Measurements from ENCODE around the gene MAP3K21. TPM values are rescaled to one million over a fixed set of nuclear protein-coding genes. Genes with fewer than 3 reads are reported as not detected.

Gene MAP3K21
- total RNA-seq: 1 to 10 TPM; 1.0 to 1.1 (median 1.0) TPM

- Mint-ChIP-seq H3K4me3 (peak within 1 kb of the TSS; percentile 80), H3K9me3 (no peaks in the 10 kb centered on the region), H3K36me3 (ENCODE audit: insufficient read depth) (no peaks in the 10 kb centered on the region), H3K27me3 (ENCODE audit: low read depth) (no peaks in the 10 kb centered on the region), H3K4me1 (ENCODE audit: low read depth) (peaks cover 7% of the 10 kb centered on the region)
- ATAC-seq (peak; percentile 60 to 69), DNase-seq (no peak)
These were observed at the start of gene MAP3K21 for GRCh38 chr1:233327651-233328141. Gene MAP3K21 (plus strand): TSS chr1:233327724. CDS start chr1:233328029, 305 bp downstream.

GRCh38 chr1:233278631-233279030, 48.9 kb upstream of the MAP3K21 start:
- Mint-ChIP-seq H3K4me1 (ENCODE audit: low read depth) (peaks cover 39% of the 10 kb centered on the region), H3K9me3 (no peaks in the 10 kb centered on the region), H3K4me3 (no peak overlapping the region), H3K27me3 (ENCODE audit: low read depth) (no peaks in the 10 kb centered on the region), H3K36me3 (ENCODE audit: insufficient read depth) (peaks cover 17% of the 10 kb centered on the region)
- ATAC-seq (no peak), DNase-seq (no peak)

GRCh38 chr1:233279971-233280370, 47.6 kb upstream of the MAP3K21 start:
- no peak for DNase-seq
- ATAC-seq: no peak
- no peak overlapping the region for H3K4me3 Mint-ChIP-seq
- no peaks in the 10 kb centered on the region for H3K27me3 Mint-ChIP-seq (ENCODE audit: low read depth)
- peaks cover 9% of the 10 kb centered on the region for H3K36me3 Mint-ChIP-seq (ENCODE audit: insufficient read depth)
- no peaks in the 10 kb centered on the region for H3K9me3 Mint-ChIP-seq
- peaks cover 44% of the 10 kb centered on the region for H3K4me1 Mint-ChIP-seq (ENCODE audit: low read depth)

GRCh38 chr1:233281711-233282581, 45.6 kb upstream of the MAP3K21 start:
- H3K4me1 Mint-ChIP-seq (ENCODE audit: low read depth): peaks cover 40% of the 10 kb centered on the region
- peaks cover 11% of the 10 kb centered on the region for H3K36me3 Mint-ChIP-seq (ENCODE audit: insufficient read depth)
- no peaks in the 10 kb centered on the region for H3K9me3 Mint-ChIP-seq
- no peaks in the 10 kb centered on the region for H3K27me3 Mint-ChIP-seq (ENCODE audit: low read depth)
- DNase-seq (no peak), ATAC-seq (peak; percentile 66 to 79)
- H3K4me3 Mint-ChIP-seq: peak overlapping the region; percentile 62

GRCh38 chr1:233282582-233282886, 45.0 kb upstream of the MAP3K21 start:
- DNase-seq (no peak), ATAC-seq (peak in 1 of 2 donors; percentile 22)
- Mint-ChIP-seq H3K4me3 (peak overlapping the region; percentile 62), H3K9me3 (no peaks in the 10 kb centered on the region), H3K4me1 (ENCODE audit: low read depth) (peaks cover 40% of the 10 kb centered on the region), H3K27me3 (ENCODE audit: low read depth) (no peaks in the 10 kb centered on the region), H3K36me3 (ENCODE audit: insufficient read depth) (peaks cover 8% of the 10 kb centered on the region)

- DNase-seq (no peak), ATAC-seq (no peak)
- Mint-ChIP-seq H3K4me3 (no peak overlapping the region), H3K27me3 (ENCODE audit: low read depth) (no peaks in the 10 kb centered on the region), H3K4me1 (ENCODE audit: low read depth) (peaks cover 21% of the 10 kb centered on the region), H3K36me3 (ENCODE audit: insufficient read depth) (peaks cover 15% of the 10 kb centered on the region), H3K9me3 (no peaks in the 10 kb centered on the region)
These were observed 37.8 kb upstream of the MAP3K21 start for GRCh38 chr1:233289676-233290075.

GRCh38 chr1:233290396-233291034, 37.0 kb upstream of the MAP3K21 start:
- Mint-ChIP-seq H3K9me3 (no peaks in the 10 kb centered on the region), H3K4me3 (no peak overlapping the region), H3K27me3 (ENCODE audit: low read depth) (no peaks in the 10 kb centered on the region), H3K4me1 (ENCODE audit: low read depth) (peaks cover 25% of the 10 kb centered on the region), H3K36me3 (ENCODE audit: insufficient read depth) (peaks cover 15% of the 10 kb centered on the region)
- ATAC-seq: no peak
- DNase-seq: no peak

- Mint-ChIP-seq H3K4me3 (peak overlapping the region; percentile 33), H3K36me3 (ENCODE audit: insufficient read depth) (no peaks in the 10 kb centered on the region), H3K27me3 (ENCODE audit: low read depth) (no peaks in the 10 kb centered on the region), H3K9me3 (no peaks in the 10 kb centered on the region), H3K4me1 (ENCODE audit: low read depth) (peaks cover 29% of the 10 kb centered on the region)
- no peak for DNase-seq
- ATAC-seq: no peak
These were observed 33.7 kb upstream of the MAP3K21 start for GRCh38 chr1:233293556-233294446.

GRCh38 chr1:233294913-233295236, 32.6 kb upstream of the MAP3K21 start:
- Mint-ChIP-seq H3K4me1 (ENCODE audit: low read depth) (peaks cover 29% of the 10 kb centered on the region), H3K9me3 (no peaks in the 10 kb centered on the region), H3K36me3 (ENCODE audit: insufficient read depth) (no peaks in the 10 kb centered on the region), H3K4me3 (peak overlapping the region; percentile 94), H3K27me3 (ENCODE audit: low read depth) (no peaks in the 10 kb centered on the region)
- ATAC-seq: peak; percentile 78 to 83
- DNase-seq: peak; percentile 33

GRCh38 chr1:233295237-233295974, 32.1 kb upstream of the MAP3K21 start, which contains the start of gene PCNX2:
Gene PCNX2 (minus strand): TSS chr1:233295725. CDS start chr1:233295478, 247 bp downstream.
- Mint-ChIP-seq H3K4me1 (ENCODE audit: low read depth) (peaks cover 29% of the 10 kb centered on the region), H3K9me3 (no peaks in the 10 kb centered on the region), H3K36me3 (ENCODE audit: insufficient read depth) (no peaks in the 10 kb centered on the region), H3K27me3 (ENCODE audit: low read depth) (no peaks in the 10 kb centered on the region), H3K4me3 (peak within 1 kb of the TSS; percentile 94)
- DNase-seq (peak; percentile 55), ATAC-seq (peak; percentile 91 to 93)

- DNase-seq (no peak), ATAC-seq (no peak)
- Mint-ChIP-seq H3K36me3 (ENCODE audit: insufficient read depth) (no peaks in the 10 kb centered on the region), H3K4me3 (peak overlapping the region; percentile 94), H3K9me3 (no peaks in the 10 kb centered on the region), H3K27me3 (ENCODE audit: low read depth) (no peaks in the 10 kb centered on the region), H3K4me1 (ENCODE audit: low read depth) (peaks cover 29% of the 10 kb centered on the region)
These were observed 31.6 kb upstream of the MAP3K21 start for GRCh38 chr1:233295975-233296322.

GRCh38 chr1:233299450-233299849, 28.1 kb upstream of the MAP3K21 start:
- Mint-ChIP-seq H3K4me1 (ENCODE audit: low read depth) (peaks cover 12% of the 10 kb centered on the region), H3K27me3 (ENCODE audit: low read depth) (no peaks in the 10 kb centered on the region), H3K4me3 (no peak overlapping the region), H3K36me3 (ENCODE audit: insufficient read depth) (no peaks in the 10 kb centered on the region), H3K9me3 (no peaks in the 10 kb centered on the region)
- ATAC-seq (no peak), DNase-seq (no peak)

- no peak overlapping the region for H3K4me3 Mint-ChIP-seq
- peaks cover 6% of the 10 kb centered on the region for H3K4me1 Mint-ChIP-seq (ENCODE audit: low read depth)
- H3K27me3 Mint-ChIP-seq (ENCODE audit: low read depth): no peaks in the 10 kb centered on the region
- no peaks in the 10 kb centered on the region for H3K9me3 Mint-ChIP-seq
- ATAC-seq (no peak), DNase-seq (no peak)
- H3K36me3 Mint-ChIP-seq (ENCODE audit: insufficient read depth): no peaks in the 10 kb centered on the region
These were observed 27.2 kb upstream of the MAP3K21 start for GRCh38 chr1:233300326-233300725.
